D341Med (cell line): ENCODE data around the gene NUTM1.
A peak's percentile ranks its signal among the peaks of the same experiment; 100 is the strongest.
"Not testable (repeated sequence)": the region's sequence is repeated elsewhere in the genome, so short reads cannot be mapped to it uniquely, and the experiment has no call there.

Experiments used
- DNase-seq: peaks from one replicate; pipeline ENCODE4 v3.0.0; 2012; ENCODE audit warnings: low spot score

The NUTM1 gene

GRCh38 chr15:34337557-34338306 is 5.4 kb upstream of the NUTM1 start, which contains the start of gene SLC12A6:
Gene SLC12A6 (minus strand): TSS chr15:34337781. CDS start chr15:34336680, 1,101 bp downstream.
- peak; percentile 98 for DNase-seq

GRCh38 chr15:34338347-34338746 is 4.8 kb upstream of the NUTM1 start:
- DNase-seq = no peak

GRCh38 chr15:34339946-34340345 is 3.2 kb upstream of the NUTM1 start:
- DNase-seq = no peak

GRCh38 chr15:34341381-34342212 is 1.5 kb upstream of the NUTM1 start:
- no peak for DNase-seq

GRCh38 chr15:34342213-34342736 is 840 bp upstream of the NUTM1 start:
- DNase-seq = not testable (repeated sequence)

GRCh38 chr15:34347951-34348638 is 5.0 kb downstream of the NUTM1 start:
- DNase-seq = no peak

- DNase-seq = no peak
These were observed 5.7 kb downstream of the NUTM1 start for GRCh38 chr15:34348735-34349300.

- no peak for DNase-seq
These were observed 6.7 kb downstream of the NUTM1 start for GRCh38 chr15:34349769-34350168.

- not testable (repeated sequence) for DNase-seq
These were observed 9.9 kb downstream of the NUTM1 start for GRCh38 chr15:34352996-34353395.

GRCh38 chr15:34353627-34354026 is 10.5 kb downstream of the NUTM1 start:
- DNase-seq = no peak

- DNase-seq = no peak
These were observed 11.2 kb downstream of the NUTM1 start for GRCh38 chr15:34354286-34354685.

GRCh38 chr15:34355241-34355640 is 12.1 kb downstream of the NUTM1 start:
- DNase-seq = no peak

GRCh38 chr15:34357653-34358052 is 14.5 kb downstream of the NUTM1 start:
- DNase-seq = no peak

- peak; percentile 70 for DNase-seq
These were observed 15.3 kb downstream of the NUTM1 start for GRCh38 chr15:34358367-34358766.

- no peak for DNase-seq
These were observed 15.8 kb downstream of the NUTM1 start for GRCh38 chr15:34358948-34359347.

GRCh38 chr15:34359416-34359815 is 16.3 kb downstream of the NUTM1 start:
- DNase-seq = no peak

- DNase-seq = no peak
These were observed 17.2 kb downstream of the NUTM1 start for GRCh38 chr15:34360298-34360697.

GRCh38 chr15:34361278-34361677 is 18.2 kb downstream of the NUTM1 start:
- DNase-seq = no peak

GRCh38 chr15:34362047-34362773 is 19.1 kb downstream of the NUTM1 start:
- DNase-seq = no peak

- no peak for DNase-seq
These were observed 20.9 kb downstream of the NUTM1 start for GRCh38 chr15:34364041-34364440.

GRCh38 chr15:34365091-34365825 is 22.1 kb downstream of the NUTM1 start:
- no peak for DNase-seq
